Measurements from ENCODE around the gene ANKFY1.
A peak's percentile ranks its signal among the peaks of the same experiment; 100 is the strongest.

ANKFY1 gene

GRCh38 chr17:4246674-4247073 lies 17.1 kb downstream of the ANKFY1 start:
- peaks cover 32% of the 10 kb centered on the region for H3K36me3 Mint-ChIP-seq
- DNase-seq (ENCODE audit: low spot score in 2 of 2) (no peak), ATAC-seq (no peak)
- no peaks in the 10 kb centered on the region for H3K9me3 Mint-ChIP-seq
- H3K27ac Mint-ChIP-seq: peak overlapping the region; percentile 63
- no peak overlapping the region for H3K4me3 Mint-ChIP-seq
- peaks cover 46% of the 10 kb centered on the region for H3K4me1 Mint-ChIP-seq

- peaks cover 70% of the 10 kb centered on the region for H3K36me3 Mint-ChIP-seq
- H3K4me3 Mint-ChIP-seq: no peak overlapping the region
Observed at GRCh38 chr17:4241535-4241934, 22.2 kb downstream of the ANKFY1 start.

GRCh38 chr17:4236456-4236855 lies 27.3 kb downstream of the ANKFY1 start:
- ATAC-seq (no peak), DNase-seq (ENCODE audit: low spot score in 2 of 2) (no peak)
- Mint-ChIP-seq H3K36me3 (peaks cover 100% of the 10 kb centered on the region), H3K4me3 (no peak overlapping the region), H3K4me1 (peaks cover 18% of the 10 kb centered on the region), H3K27ac (no peak overlapping the region), H3K9me3 (no peaks in the 10 kb centered on the region)

More at GRCh38 chr17:4241535-4241934, 22.2 kb downstream of the ANKFY1 start:
- ATAC-seq (no peak), DNase-seq (ENCODE audit: low spot score in 2 of 2) (no peak)
- no peaks in the 10 kb centered on the region for H3K9me3 Mint-ChIP-seq
- no peak overlapping the region for H3K27ac Mint-ChIP-seq
- peaks cover 13% of the 10 kb centered on the region for H3K4me1 Mint-ChIP-seq

GRCh38 chr17:4235372-4236279 lies 28.2 kb downstream of the ANKFY1 start:
- ATAC-seq (no peak), DNase-seq (ENCODE audit: low spot score in 2 of 2) (no peak)
- Mint-ChIP-seq H3K36me3 (peaks cover 100% of the 10 kb centered on the region), H3K27ac (no peak overlapping the region), H3K4me1 (peaks cover 18% of the 10 kb centered on the region), H3K9me3 (no peaks in the 10 kb centered on the region), H3K4me3 (no peak overlapping the region)

- Mint-ChIP-seq H3K9me3 (no peaks in the 10 kb centered on the region), H3K4me3 (no peak overlapping the region), H3K36me3 (peaks cover 93% of the 10 kb centered on the region), H3K27ac (no peak overlapping the region), H3K4me1 (peaks cover 18% of the 10 kb centered on the region)
- ATAC-seq (no peak), DNase-seq (ENCODE audit: low spot score in 2 of 2) (no peak)
Observed at GRCh38 chr17:4234401-4234800, 29.4 kb downstream of the ANKFY1 start.

GRCh38 chr17:4233668-4234258 lies 30.0 kb downstream of the ANKFY1 start:
- Mint-ChIP-seq H3K36me3 (peaks cover 93% of the 10 kb centered on the region), H3K4me3 (no peak overlapping the region), H3K4me1 (peaks cover 18% of the 10 kb centered on the region), H3K27ac (no peak overlapping the region), H3K9me3 (no peaks in the 10 kb centered on the region)
- ATAC-seq: no peak
- DNase-seq (ENCODE audit: low spot score in 2 of 2): no peak

GRCh38 chr17:4232168-4232813 lies 31.5 kb downstream of the ANKFY1 start:
- ATAC-seq (no peak), DNase-seq (ENCODE audit: low spot score in 2 of 2) (no peak)
- Mint-ChIP-seq H3K36me3 (peaks cover 79% of the 10 kb centered on the region), H3K9me3 (no peaks in the 10 kb centered on the region), H3K27ac (peak overlapping the region; percentile 48), H3K4me1 (peaks cover 18% of the 10 kb centered on the region), H3K4me3 (no peak overlapping the region)

GRCh38 chr17:4229627-4230541 lies 33.9 kb downstream of the ANKFY1 start:
- Mint-ChIP-seq H3K4me3 (no peak overlapping the region), H3K36me3 (peaks cover 77% of the 10 kb centered on the region), H3K27ac (peak overlapping the region; percentile 34), H3K4me1 (peaks cover 18% of the 10 kb centered on the region), H3K9me3 (no peaks in the 10 kb centered on the region)
- DNase-seq (ENCODE audit: low spot score in 2 of 2) (no peak), ATAC-seq (no peak)

GRCh38 chr17:4221899-4222659 lies 41.7 kb downstream of the ANKFY1 start:
- no peaks in the 10 kb centered on the region for H3K4me1 Mint-ChIP-seq
- peaks cover 77% of the 10 kb centered on the region for H3K36me3 Mint-ChIP-seq
- ATAC-seq: no peak
- no peak overlapping the region for H3K4me3 Mint-ChIP-seq
- DNase-seq (ENCODE audit: low spot score in 2 of 2): no peak
- peak overlapping the region; percentile 29 for H3K27ac Mint-ChIP-seq
- no peaks in the 10 kb centered on the region for H3K9me3 Mint-ChIP-seq

GRCh38 chr17:4221163-4221562 lies 42.6 kb downstream of the ANKFY1 start:
- Mint-ChIP-seq H3K27ac (no peak overlapping the region), H3K4me3 (no peak overlapping the region), H3K36me3 (peaks cover 74% of the 10 kb centered on the region), H3K9me3 (no peaks in the 10 kb centered on the region), H3K4me1 (no peaks in the 10 kb centered on the region)
- ATAC-seq: no peak
- no peak for DNase-seq (ENCODE audit: low spot score in 2 of 2)

GRCh38 chr17:4220655-4221054 lies 43.1 kb downstream of the ANKFY1 start:
- peaks cover 3% of the 10 kb centered on the region for H3K4me1 Mint-ChIP-seq
- no peak for DNase-seq (ENCODE audit: low spot score in 2 of 2)
- no peaks in the 10 kb centered on the region for H3K9me3 Mint-ChIP-seq
- ATAC-seq: no peak
- H3K27ac Mint-ChIP-seq: peak overlapping the region; percentile 74
- no peak overlapping the region for H3K4me3 Mint-ChIP-seq
- H3K36me3 Mint-ChIP-seq: peaks cover 74% of the 10 kb centered on the region

GRCh38 chr17:4219241-4219640 lies 44.5 kb downstream of the ANKFY1 start:
- H3K9me3 Mint-ChIP-seq: no peaks in the 10 kb centered on the region
- peaks cover 9% of the 10 kb centered on the region for H3K4me1 Mint-ChIP-seq
- no peak overlapping the region for H3K27ac Mint-ChIP-seq

GRCh38 chr17:4215882-4216570 lies 47.8 kb downstream of the ANKFY1 start:
- no peak overlapping the region for H3K27ac Mint-ChIP-seq
- DNase-seq (ENCODE audit: low spot score in 2 of 2) (no peak), ATAC-seq (no peak)
- peaks cover 81% of the 10 kb centered on the region for H3K36me3 Mint-ChIP-seq
- H3K4me1 Mint-ChIP-seq: peaks cover 14% of the 10 kb centered on the region
- H3K4me3 Mint-ChIP-seq: no peak overlapping the region
- H3K9me3 Mint-ChIP-seq: no peaks in the 10 kb centered on the region

More at GRCh38 chr17:4219241-4219640, 44.5 kb downstream of the ANKFY1 start:
- H3K36me3 Mint-ChIP-seq: peaks cover 74% of the 10 kb centered on the region
- H3K4me3 Mint-ChIP-seq: no peak overlapping the region
- ATAC-seq (no peak), DNase-seq (ENCODE audit: low spot score in 2 of 2) (no peak)

- H3K36me3 Mint-ChIP-seq: peaks cover 90% of the 10 kb centered on the region
- H3K4me3 Mint-ChIP-seq: no peak overlapping the region
- H3K4me1 Mint-ChIP-seq: peaks cover 14% of the 10 kb centered on the region
- no peaks in the 10 kb centered on the region for H3K9me3 Mint-ChIP-seq
- H3K27ac Mint-ChIP-seq: no peak overlapping the region
- no peak for DNase-seq (ENCODE audit: low spot score in 2 of 2)
- no peak for ATAC-seq
Observed at GRCh38 chr17:4214157-4214556, 49.6 kb downstream of the ANKFY1 start.
